Measurements from ENCODE around the gene FUT6.

Gene FUT6

GRCh38 chr19:5865772-5866171 lies 26.3 kb upstream of the FUT6 start:
- no peaks in the 10 kb centered on the region for H3K4me1 ChIP-seq (ENCODE audit: insufficient read depth, low read length, poor library complexity, severe bottlenecking)
- no peak overlapping the region for H2AFZ ChIP-seq (ENCODE audit: low read length)
- no peaks in the 10 kb centered on the region for H3K9me2 ChIP-seq (replicated peaks; ENCODE audit: low read depth, low read length)
- H3F3A ChIP-seq (ENCODE audit: low read depth) = no peaks in the 10 kb centered on the region
- no peak overlapping the region for H3K9ac ChIP-seq (ENCODE audit: low read depth, low read length, poor library complexity, severe bottlenecking)
- H3K79me2 ChIP-seq (ENCODE audit: insufficient read depth, low read length) = no peaks in the 10 kb centered on the region
- H3K4me2 ChIP-seq (ENCODE audit: low read depth, low read length, poor library complexity, severe bottlenecking) = no peak overlapping the region
- no peaks in the 10 kb centered on the region for H3K27me3 ChIP-seq (ENCODE audit: insufficient read depth, low read length, poor library complexity, severe bottlenecking)
- no peak overlapping the region for H3K4me3 ChIP-seq (ENCODE audit: low read length, poor library complexity, severe bottlenecking)
- H3K9me3 ChIP-seq (ENCODE audit: insufficient read depth, low read depth, low read length) = no peaks in the 10 kb centered on the region
- no peaks in the 10 kb centered on the region for H3K36me3 ChIP-seq (ENCODE audit: insufficient read depth, low read length)
- no peaks in the 10 kb centered on the region for H4K20me1 ChIP-seq (ENCODE audit: insufficient read depth, low read length, poor library complexity, severe bottlenecking)
- TF ChIP-seq EZH2phosphoT487 (IDR thresholded peaks at IDR 0.05; ENCODE audit: borderline replicate concordance) (no peak), CTCF (conservative IDR thresholded peaks at IDR 0.05; ENCODE audit: low read length) (no peak)

- no peak overlapping the region for H3K4me3 ChIP-seq (ENCODE audit: low read length, poor library complexity, severe bottlenecking)
- no peaks in the 10 kb centered on the region for H3K27me3 ChIP-seq (ENCODE audit: insufficient read depth, low read length, poor library complexity, severe bottlenecking)
- H3K9ac ChIP-seq (ENCODE audit: low read depth, low read length, poor library complexity, severe bottlenecking) = no peak overlapping the region
- no peaks in the 10 kb centered on the region for H3K9me2 ChIP-seq (replicated peaks; ENCODE audit: low read depth, low read length)
- H3K79me2 ChIP-seq (ENCODE audit: insufficient read depth, low read length) = no peaks in the 10 kb centered on the region
- no peaks in the 10 kb centered on the region for H3K9me3 ChIP-seq (ENCODE audit: insufficient read depth, low read depth, low read length)
- no peaks in the 10 kb centered on the region for H4K20me1 ChIP-seq (ENCODE audit: insufficient read depth, low read length, poor library complexity, severe bottlenecking)
- no peak overlapping the region for H2AFZ ChIP-seq (ENCODE audit: low read length)
- H3K4me2 ChIP-seq (ENCODE audit: low read depth, low read length, poor library complexity, severe bottlenecking) = no peak overlapping the region
- TF ChIP-seq EZH2phosphoT487 (IDR thresholded peaks at IDR 0.05; ENCODE audit: borderline replicate concordance) = no peak
- no peak for TF ChIP-seq CTCF (conservative IDR thresholded peaks at IDR 0.05; ENCODE audit: low read length)
- no peaks in the 10 kb centered on the region for H3K36me3 ChIP-seq (ENCODE audit: insufficient read depth, low read length)
- H3K4me1 ChIP-seq (ENCODE audit: insufficient read depth, low read length, poor library complexity, severe bottlenecking) = no peaks in the 10 kb centered on the region
- no peaks in the 10 kb centered on the region for H3F3A ChIP-seq (ENCODE audit: low read depth)
Measured at GRCh38 chr19:5864725-5865486, 25.4 kb upstream of the FUT6 start.

- no peak overlapping the region for H2AFZ ChIP-seq (ENCODE audit: low read length)
- no peaks in the 10 kb centered on the region for H3K9me3 ChIP-seq (ENCODE audit: insufficient read depth, low read depth, low read length)
- H3K9ac ChIP-seq (ENCODE audit: low read depth, low read length, poor library complexity, severe bottlenecking) = no peak overlapping the region
- no peaks in the 10 kb centered on the region for H3K79me2 ChIP-seq (ENCODE audit: insufficient read depth, low read length)
- no peaks in the 10 kb centered on the region for H3K4me1 ChIP-seq (ENCODE audit: insufficient read depth, low read length, poor library complexity, severe bottlenecking)
- H3K4me3 ChIP-seq (ENCODE audit: low read length, poor library complexity, severe bottlenecking) = no peak overlapping the region
- TF ChIP-seq CTCF (conservative IDR thresholded peaks at IDR 0.05; ENCODE audit: low read length) = no peak
- no peak for TF ChIP-seq EZH2phosphoT487 (IDR thresholded peaks at IDR 0.05; ENCODE audit: borderline replicate concordance)
- no peaks in the 10 kb centered on the region for H4K20me1 ChIP-seq (ENCODE audit: insufficient read depth, low read length, poor library complexity, severe bottlenecking)
- H3K27me3 ChIP-seq (ENCODE audit: insufficient read depth, low read length, poor library complexity, severe bottlenecking) = no peaks in the 10 kb centered on the region
- H3K4me2 ChIP-seq (ENCODE audit: low read depth, low read length, poor library complexity, severe bottlenecking) = no peak overlapping the region
- H3K36me3 ChIP-seq (ENCODE audit: insufficient read depth, low read length) = no peaks in the 10 kb centered on the region
- H3F3A ChIP-seq (ENCODE audit: low read depth) = no peaks in the 10 kb centered on the region
- H3K9me2 ChIP-seq (replicated peaks; ENCODE audit: low read depth, low read length) = no peaks in the 10 kb centered on the region
Measured at GRCh38 chr19:5864013-5864720, 24.7 kb upstream of the FUT6 start.

All from Loucy (cell line).